HEK293 (cell line): ENCODE results near the gene DHX16.
A peak's percentile ranks its signal among the peaks of the same experiment; 100 is the strongest.

ENCODE experiments used
- CTCF ChIP-seq: fragments of 450-650 bp; formaldehyde crosslinking; IDR thresholded peaks from 2 replicates; pipeline ENCODE4 v1.5.1; 2016; ENCODE audit warnings: missing biosample characterization, missing genetic modification characterization
- GLI4 ChIP-seq: fragments of 450-650 bp; formaldehyde crosslinking; IDR thresholded peaks from 2 replicates; pipeline ENCODE4 v1.5.1; 2016; ENCODE audit warnings: missing biosample characterization, missing genetic modification characterization
- KLF9 ChIP-seq: fragments of 450-650 bp; formaldehyde crosslinking; IDR thresholded peaks from 2 replicates; pipeline ENCODE4 v1.5.1; 2016; ENCODE audit warnings: missing biosample characterization, missing genetic modification characterization, low read depth
- REST ChIP-seq: fragments of 450-650 bp; formaldehyde crosslinking; IDR thresholded peaks from 2 replicates; pipeline ENCODE4 v1.5.1; 2016; ENCODE audit warnings: missing biosample characterization, missing genetic modification characterization
- SP2 ChIP-seq: fragments of 450-650 bp; formaldehyde crosslinking; IDR thresholded peaks from 2 replicates; pipeline ENCODE4 v1.5.1; 2016; ENCODE audit warnings: missing biosample characterization, missing genetic modification characterization
- SP3 ChIP-seq: fragments of 450-650 bp; formaldehyde crosslinking; IDR thresholded peaks from 2 replicates; pipeline ENCODE4 v1.5.1; 2016; ENCODE audit warnings: missing biosample characterization, missing genetic modification characterization
- ZBTB10 ChIP-seq: fragments of 450-650 bp; formaldehyde crosslinking; IDR thresholded peaks from 2 replicates; pipeline ENCODE4 v1.5.1; 2016; ENCODE audit warnings: missing biosample characterization, missing genetic modification characterization
- ZBTB17 ChIP-seq: fragments of 450-650 bp; formaldehyde crosslinking; IDR thresholded peaks from 2 replicates; pipeline ENCODE4 v1.5.1; 2016; ENCODE audit warnings: missing biosample characterization, missing genetic modification characterization
- ZFP37 ChIP-seq: fragments of 450-650 bp; formaldehyde crosslinking; IDR thresholded peaks from 2 replicates; pipeline ENCODE4 v1.5.1; 2016; ENCODE audit warnings: missing biosample characterization, missing genetic modification characterization
- ZNF112 ChIP-seq: fragments of 450-650 bp; formaldehyde crosslinking; IDR thresholded peaks from 2 replicates; pipeline ENCODE4 v1.5.0; 2017; ENCODE audit warnings: missing biosample characterization, missing genetic modification characterization
- ZNF132 ChIP-seq: fragments of 450-650 bp; formaldehyde crosslinking; IDR thresholded peaks from 2 replicates; pipeline ENCODE4 v1.5.1; 2017; ENCODE audit warnings: missing biosample characterization, missing genetic modification characterization, borderline replicate concordance
- ZNF148 ChIP-seq: fragments of 450-650 bp; formaldehyde crosslinking; IDR thresholded peaks from 2 replicates; pipeline ENCODE4 v1.5.0; 2017; ENCODE audit warnings: missing biosample characterization, missing genetic modification characterization, borderline replicate concordance
- ZNF2 ChIP-seq: fragments of 450-650 bp; formaldehyde crosslinking; IDR thresholded peaks from 2 replicates; pipeline ENCODE4 v1.5.1; 2016; ENCODE audit warnings: missing biosample characterization, missing genetic modification characterization
- ZNF404 ChIP-seq: fragments of 450-650 bp; formaldehyde crosslinking; IDR thresholded peaks from 2 replicates; pipeline ENCODE4 v1.5.1; 2017; ENCODE audit warnings: missing biosample characterization, missing genetic modification characterization
- ZNF521 ChIP-seq: fragments of 450-650 bp; formaldehyde crosslinking; IDR thresholded peaks from 2 replicates; pipeline ENCODE4 v1.5.1; 2017; ENCODE audit warnings: missing biosample characterization, mild to moderate bottlenecking, missing genetic modification characterization
- ZNF548 ChIP-seq: fragments of 450-650 bp; formaldehyde crosslinking; IDR thresholded peaks from 2 replicates; pipeline ENCODE4 v1.5.1; 2016; ENCODE audit warnings: missing biosample characterization, missing genetic modification characterization
- ZNF561 ChIP-seq: fragments of 450-650 bp; IDR thresholded peaks from 2 replicates; pipeline ENCODE4 v1.5.1; 2018; ENCODE audit warnings: missing biosample characterization, missing genetic modification characterization, borderline replicate concordance
- ZNF629 ChIP-seq: fragments of 450-650 bp; formaldehyde crosslinking; IDR thresholded peaks from 2 replicates; pipeline ENCODE4 v1.5.1; 2017; ENCODE audit warnings: missing biosample characterization, missing genetic modification characterization
- ZNF639 ChIP-seq: fragments of 450-650 bp; formaldehyde crosslinking; IDR thresholded peaks from 2 replicates; pipeline ENCODE4 v1.5.1; 2016; ENCODE audit warnings: missing biosample characterization, missing genetic modification characterization
- ZNF658 ChIP-seq: fragments of 450-650 bp; formaldehyde crosslinking; IDR thresholded peaks from 2 replicates; pipeline ENCODE4; 2016; ENCODE audit warnings: missing biosample characterization, missing genetic modification characterization
- ZNF768 ChIP-seq: fragments of 450-650 bp; formaldehyde crosslinking; IDR thresholded peaks from 2 replicates; pipeline ENCODE4 v1.5.1; 2018; ENCODE audit warnings: missing biosample characterization, mild to moderate bottlenecking, missing genetic modification characterization
- ZNF843 ChIP-seq: fragments of 450-650 bp; formaldehyde crosslinking; IDR thresholded peaks from 2 replicates; pipeline ENCODE4 v1.5.1; 2016; ENCODE audit warnings: missing biosample characterization, missing genetic modification characterization
- TF ChIP-seq, protein P1 (sequence below): fragments of 450-650 bp; formaldehyde crosslinking; IDR thresholded peaks from 2 replicates; pipeline ENCODE4 v1.5.1; 2016; ENCODE audit warnings: missing biosample characterization, missing genetic modification characterization, borderline replicate concordance

DHX16 gene

DNA sequence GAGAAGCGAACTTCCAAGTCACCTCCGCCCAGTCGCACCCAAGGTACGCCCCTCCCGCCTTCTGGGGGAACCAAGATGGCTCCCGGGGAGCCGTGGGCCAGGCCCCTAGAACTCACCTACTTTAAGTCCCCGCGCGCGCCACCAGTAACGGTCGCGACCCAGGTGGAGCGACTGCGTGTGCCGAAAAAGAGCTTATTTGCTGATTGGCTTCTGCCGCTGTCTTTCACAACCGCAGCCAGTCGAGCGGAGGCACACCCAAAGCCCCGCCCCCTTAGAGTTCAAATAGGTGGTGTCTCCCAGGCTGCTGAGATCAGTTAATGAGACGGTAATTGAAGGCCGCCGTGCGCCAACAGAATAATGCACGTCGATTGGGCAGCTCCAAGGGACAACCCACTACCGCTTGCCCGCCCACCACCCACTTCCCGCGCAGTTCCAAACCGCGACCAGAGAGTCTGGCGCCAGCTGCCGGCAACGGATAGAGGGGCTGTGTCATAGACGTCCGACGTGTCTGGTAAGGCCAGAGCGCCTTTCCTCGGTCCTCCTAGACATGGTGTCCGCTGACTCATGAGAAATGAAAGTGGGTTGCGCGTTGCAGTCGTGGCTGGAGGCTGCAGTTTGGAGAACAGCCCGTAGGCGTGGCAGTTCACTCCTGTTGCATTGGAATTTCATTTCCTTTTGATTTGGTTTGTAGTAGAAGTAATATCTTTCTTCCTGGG is 44.5 kb upstream of the DHX16 start, which contains the start of gene MDC1 (continued):
- TF ChIP-seq, protein P1, sequence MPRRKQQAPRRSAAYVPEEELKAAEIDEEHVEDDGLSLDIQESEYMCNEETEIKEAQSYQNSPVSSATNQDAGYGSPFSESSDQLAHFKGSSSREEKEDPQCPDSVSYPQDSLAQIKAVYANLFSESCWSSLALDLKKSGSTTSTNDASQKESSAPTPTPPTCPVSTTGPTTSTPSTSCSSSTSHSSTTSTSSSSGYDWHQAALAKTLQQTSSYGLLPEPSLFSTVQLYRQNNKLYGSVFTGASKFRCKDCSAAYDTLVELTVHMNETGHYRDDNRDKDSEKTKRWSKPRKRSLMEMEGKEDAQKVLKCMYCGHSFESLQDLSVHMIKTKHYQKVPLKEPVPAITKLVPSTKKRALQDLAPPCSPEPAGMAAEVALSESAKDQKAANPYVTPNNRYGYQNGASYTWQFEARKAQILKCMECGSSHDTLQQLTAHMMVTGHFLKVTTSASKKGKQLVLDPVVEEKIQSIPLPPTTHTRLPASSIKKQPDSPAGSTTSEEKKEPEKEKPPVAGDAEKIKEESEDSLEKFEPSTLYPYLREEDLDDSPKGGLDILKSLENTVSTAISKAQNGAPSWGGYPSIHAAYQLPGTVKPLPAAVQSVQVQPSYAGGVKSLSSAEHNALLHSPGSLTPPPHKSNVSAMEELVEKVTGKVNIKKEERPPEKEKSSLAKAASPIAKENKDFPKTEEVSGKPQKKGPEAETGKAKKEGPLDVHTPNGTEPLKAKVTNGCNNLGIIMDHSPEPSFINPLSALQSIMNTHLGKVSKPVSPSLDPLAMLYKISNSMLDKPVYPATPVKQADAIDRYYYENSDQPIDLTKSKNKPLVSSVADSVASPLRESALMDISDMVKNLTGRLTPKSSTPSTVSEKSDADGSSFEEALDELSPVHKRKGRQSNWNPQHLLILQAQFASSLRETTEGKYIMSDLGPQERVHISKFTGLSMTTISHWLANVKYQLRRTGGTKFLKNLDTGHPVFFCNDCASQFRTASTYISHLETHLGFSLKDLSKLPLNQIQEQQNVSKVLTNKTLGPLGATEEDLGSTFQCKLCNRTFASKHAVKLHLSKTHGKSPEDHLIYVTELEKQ, result peak; percentile 78; the same call in 1 of the 2 replicates
- no peak for TF ChIP-seq ZNF148 (tag by site-specific recombination)
- TF ChIP-seq ZNF404, result no peak
- TF ChIP-seq ZNF2 (tag by site-specific recombination), result peak; percentile 39; the same call in 1 of the 2 replicates
- peak; percentile 99 for TF ChIP-seq ZBTB10 (tag by site-specific recombination)
- no peak for TF ChIP-seq ZNF768 (tag by site-specific recombination)
- TF ChIP-seq ZNF629, result peak; percentile 90
- TF ChIP-seq CTCF (tag by site-specific recombination), result peak; percentile 86
- no peak for TF ChIP-seq ZNF132 (tag by site-specific recombination)
- peak; percentile 63 for TF ChIP-seq ZNF843 (tag by site-specific recombination)
- no peak for TF ChIP-seq GLI4 (tag by site-specific recombination)
- no peak for TF ChIP-seq ZNF548 (tag by site-specific recombination)
- TF ChIP-seq ZNF639, result peak; percentile 94
- peak; percentile 82 for TF ChIP-seq KLF9 (tag by site-specific recombination)
- peak; percentile 74 for TF ChIP-seq ZNF561 (tag by site-specific recombination)
- TF ChIP-seq ZNF521 (tag by site-specific recombination), result no peak
- peak; percentile 100 for TF ChIP-seq SP3 (tag by site-specific recombination)
- TF ChIP-seq ZBTB17 (tag by site-specific recombination), result peak; percentile 93
- no peak for TF ChIP-seq REST (tag by site-specific recombination)
- TF ChIP-seq ZNF112 (tag by site-specific recombination), result no peak
- no peak; the same call in 1 of the 2 replicates for TF ChIP-seq ZFP37 (tag by site-specific recombination)
- TF ChIP-seq SP2 (tag by site-specific recombination), result peak; percentile 98
- TF ChIP-seq ZNF658 (tag by site-specific recombination), result no peak
